Esophagus squamous epithelium (tissue), 5 donors: ENCODE results near the gene GIGYF2. TPM values are rescaled to one million over a fixed set of nuclear protein-coding genes. Genes with fewer than 3 reads are reported as not detected.
"Not testable (repeated sequence)": the region's sequence is repeated elsewhere in the genome, so short reads cannot be mapped to it uniquely, and the experiment has no call there.

Source experiments
- DNase-seq: peaks from one replicate; lab custom pipeline; 2025; lab: John Stamatoyannopoulos, UW
- H3K27ac ChIP-seq, 4 donors: fragments of 200-600 bp; sonication (generic); one replicate each; pipeline ENCODE4 v1.5.1; 2016 to 2019; ENCODE audit warnings: mild to moderate bottlenecking in 1 of 4
- H3K27me3 ChIP-seq, 4 donors: fragments of 200-600 bp; sonication (generic); 1 replicate in 3 of 4; 2 replicates in 1 of 4; pipeline versions ENCODE4 v1.5.1 to v1.6.0; 2017 to 2021; ENCODE audit warnings: antibody characterized with exemption in 1 of 4
- H3K36me3 ChIP-seq, 3 donors: fragments of 200-600 bp; sonication (generic); one replicate each; pipeline ENCODE4 v1.5.1; 2016 to 2019
- H3K4me1 ChIP-seq, 3 donors: fragments of 200-600 bp; sonication (generic); one replicate each; pipeline ENCODE4 v1.5.1; 2017 to 2019
- H3K4me3 ChIP-seq, 4 donors: fragments of 200-600 bp; sonication (generic); 1 replicate in 3 of 4; 2 replicates in 1 of 4; pipeline ENCODE4 v1.5.1; 2016 to 2019; ENCODE audit warnings: mild to moderate bottlenecking in 2 of 4, moderate library complexity in 1 of 4
- H3K9me3 ChIP-seq, 3 donors: fragments of 200-600 bp; sonication (generic); one replicate each; pipeline ENCODE4 v1.5.1; 2016 to 2019
- CTCF ChIP-seq, 6 experiments: fragments of 450-650 bp in 4 of 6; fragments of 200-600 bp in 2 of 6; sonication (generic) in 2 of 6; IDR thresholded peaks; one replicate each; pipeline ENCODE4 v1.5.1; 2016 to 2019; ENCODE audit warnings: antibody characterized with exemption in 6 of 6, mild to moderate bottlenecking in 4 of 6, moderate library complexity in 4 of 6
- POLR2A ChIP-seq, 4 donors: fragments of 450-650 bp; IDR thresholded peaks; one replicate each; pipeline ENCODE4 v1.6.1; 2017; ENCODE audit warnings: antibody characterized with exemption in 4 of 4, mild to moderate bottlenecking in 4 of 4, moderate library complexity in 3 of 4
- WGBS, 2 donors: methylation state at CpG; one replicate each; pipeline ENCODE4 v1.1.5; 2018; 5-methylcytosine and 5-hydroxymethylcytosine counted together
- intact Hi-C: fragments of 100-400 bp; cut with DNase I; formaldehyde crosslinking; loops from one replicate; pipeline ENCODE4 v1.15.0; 2022
- total RNA-seq, 4 donors: library from RNA; depleted of rRNA; stranded (reverse); fragments of >200 nt; gene quantifications; one replicate each; pipeline ENCODE4 v1.1.0, GENCODE V29; 2016
- donor health status: DM: yes; HTN: yes; CAD: no.

Gene GIGYF2
- total RNA-seq, 4 donors from 2014 or later: 48.7 to 79.0 (median 62.0) TPM

- TF ChIP-seq POLR2A (IDR thresholded peaks at IDR 0.05): no peak
- TF ChIP-seq CTCF (IDR thresholded peaks at IDR 0.05): no peak
- DNase-seq: no peak
- H3K4me3 ChIP-seq: no peak overlapping the region
- no peaks in the 10 kb centered on the region for H3K9me3 ChIP-seq
- H3K36me3 ChIP-seq: peaks cover 0 to 81% (median 0%) of the 10 kb centered on the region in 3 donors
- H3K4me1 ChIP-seq: no peaks in the 10 kb centered on the region
- H3K27ac ChIP-seq: no peak overlapping the region
- intact Hi-C loops: no loop called here
- H3K27me3 ChIP-seq: no peaks in the 10 kb centered on the region
Observed at GRCh38 chr2:232713505-232713904, 16.4 kb downstream of the GIGYF2 start.

GRCh38 chr2:232714969-232715368 lies 17.8 kb downstream of the GIGYF2 start:
- no peaks in the 10 kb centered on the region for H3K4me1 ChIP-seq
- no peak for DNase-seq
- peaks cover 0 to 83% (median 0%) of the 10 kb centered on the region in 3 donors for H3K36me3 ChIP-seq
- H3K27ac ChIP-seq: no peak overlapping the region
- intact Hi-C loops: no loop called here
- no peaks in the 10 kb centered on the region for H3K27me3 ChIP-seq
- H3K4me3 ChIP-seq: no peak overlapping the region
- H3K9me3 ChIP-seq: no peaks in the 10 kb centered on the region
- TF ChIP-seq POLR2A (IDR thresholded peaks at IDR 0.05): no peak
- TF ChIP-seq CTCF (IDR thresholded peaks at IDR 0.05): no peak
- WGBS, 2 donors: 71 to 84% methylated on average over 3 of the region's 3 CpGs

GRCh38 chr2:232720056-232720455 lies 22.9 kb downstream of the GIGYF2 start:
- H3K4me3 ChIP-seq, H3K27me3 ChIP-seq, H3K9me3 ChIP-seq, intact Hi-C loops, H3K4me1 ChIP-seq, DNase-seq, H3K27ac ChIP-seq: not testable (repeated sequence)
- H3K36me3 ChIP-seq: peaks cover 0 to 84% (median under 1%) of the 10 kb centered on the region in 3 donors

GRCh38 chr2:232721261-232721660 lies 24.1 kb downstream of the GIGYF2 start:
- Histone ChIP-seq H3K36me3 (peaks cover 0 to 95% (median 13%) of the 10 kb centered on the region in 3 donors), H3K27ac (no peak overlapping the region), H3K27me3 (no peaks in the 10 kb centered on the region), H3K4me3 (no peak overlapping the region), H3K9me3 (no peaks in the 10 kb centered on the region), H3K4me1 (peaks cover 0 to 7% (median 0%) of the 10 kb centered on the region in 3 donors)
- DNase-seq: no peak
- intact Hi-C loops: no loop called here
- TF ChIP-seq CTCF (IDR thresholded peaks at IDR 0.05) (no peak), POLR2A (IDR thresholded peaks at IDR 0.05) (no peak)
- 48 to 62% methylated on average over 2 of the region's 2 CpGs for WGBS, 2 donors

GRCh38 chr2:232721882-232722281 lies 24.8 kb downstream of the GIGYF2 start:
- no peaks in the 10 kb centered on the region for H3K9me3 ChIP-seq
- H3K36me3 ChIP-seq: peaks cover 0 to 94% (median 13%) of the 10 kb centered on the region in 3 donors
- 64 to 77% methylated on average over 2 of the region's 2 CpGs for WGBS, 2 donors
- no peaks in the 10 kb centered on the region for H3K27me3 ChIP-seq
- no peak overlapping the region for H3K27ac ChIP-seq
- H3K4me3 ChIP-seq: no peak overlapping the region
- no peak for DNase-seq
- intact Hi-C loops: no loop called here
- H3K4me1 ChIP-seq: peaks cover 0 to 7% (median 0%) of the 10 kb centered on the region in 3 donors
- TF ChIP-seq CTCF (IDR thresholded peaks at IDR 0.05) (no peak), POLR2A (IDR thresholded peaks at IDR 0.05) (no peak)

GRCh38 chr2:232723027-232723426 lies 25.9 kb downstream of the GIGYF2 start:
- Histone ChIP-seq H3K27ac (no peak overlapping the region), H3K4me1 (peaks cover 0 to 7% (median 0%) of the 10 kb centered on the region in 3 donors), H3K9me3 (no peaks in the 10 kb centered on the region), H3K4me3 (no peak overlapping the region), H3K27me3 (no peaks in the 10 kb centered on the region), H3K36me3 (peaks cover 0 to 94% (median 13%) of the 10 kb centered on the region in 3 donors)
- no peak for TF ChIP-seq POLR2A (IDR thresholded peaks at IDR 0.05)
- no peak for TF ChIP-seq CTCF (IDR thresholded peaks at IDR 0.05)
- DNase-seq: no peak
- intact Hi-C loops: no loop called here
- WGBS, 2 donors: 88 to 93% methylated on average over 1 of the region's 1 CpG
